ENCODE results near the gene GALNT9. TPM values are rescaled to one million over a fixed set of nuclear protein-coding genes. Genes with fewer than 3 reads are reported as not detected.
A peak's percentile ranks its signal among the peaks of the same experiment; 100 is the strongest.

Gene GALNT9
- total RNA-seq, 6 experiments from 2014 or later = not detected

DNA sequence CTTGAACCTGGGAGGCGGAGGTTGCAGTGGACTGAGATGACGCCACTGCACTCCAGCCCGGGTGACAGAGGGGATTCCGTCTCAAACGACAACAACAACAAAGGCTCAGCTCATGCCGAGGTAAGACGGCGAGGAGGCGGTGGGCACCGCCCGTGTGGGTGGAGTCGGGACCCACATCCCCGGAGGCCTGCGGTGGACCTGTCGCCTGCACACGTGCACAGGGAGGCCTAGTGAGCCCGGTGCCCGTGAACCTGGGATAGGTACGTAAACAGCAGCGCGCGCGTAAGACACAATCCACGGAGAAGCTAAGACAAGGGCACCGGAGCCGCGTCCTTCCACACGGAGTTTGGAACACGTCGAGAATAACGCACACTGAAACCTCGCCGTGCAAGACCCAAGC, 78.7 kb downstream of the GALNT9 start:
- Histone ChIP-seq H3K9me3 (no peaks in the 10 kb centered on the region), H3K27ac (no peak overlapping the region), H3K4me3 (no peak overlapping the region), H3K4me1 (no peaks in the 10 kb centered on the region), H3K36me3 (no peaks in the 10 kb centered on the region), H3K27me3 (no peaks in the 10 kb centered on the region)
- ATAC-seq (no peak), DNase-seq (no peak)
- TF ChIP-seq POLR2A (IDR thresholded peaks at IDR 0.05) (no peak), CTCF (IDR thresholded peaks at IDR 0.05) (no peak)
- intact Hi-C loops (cut with DNase I) = no loop called here
- 95% methylated on average over 17 of the region's 33 CpGs for WGBS (ENCODE audit: insufficient coverage, low coverage, low lambda C conversion rate, missing lambda C conversion rate)

DNA sequence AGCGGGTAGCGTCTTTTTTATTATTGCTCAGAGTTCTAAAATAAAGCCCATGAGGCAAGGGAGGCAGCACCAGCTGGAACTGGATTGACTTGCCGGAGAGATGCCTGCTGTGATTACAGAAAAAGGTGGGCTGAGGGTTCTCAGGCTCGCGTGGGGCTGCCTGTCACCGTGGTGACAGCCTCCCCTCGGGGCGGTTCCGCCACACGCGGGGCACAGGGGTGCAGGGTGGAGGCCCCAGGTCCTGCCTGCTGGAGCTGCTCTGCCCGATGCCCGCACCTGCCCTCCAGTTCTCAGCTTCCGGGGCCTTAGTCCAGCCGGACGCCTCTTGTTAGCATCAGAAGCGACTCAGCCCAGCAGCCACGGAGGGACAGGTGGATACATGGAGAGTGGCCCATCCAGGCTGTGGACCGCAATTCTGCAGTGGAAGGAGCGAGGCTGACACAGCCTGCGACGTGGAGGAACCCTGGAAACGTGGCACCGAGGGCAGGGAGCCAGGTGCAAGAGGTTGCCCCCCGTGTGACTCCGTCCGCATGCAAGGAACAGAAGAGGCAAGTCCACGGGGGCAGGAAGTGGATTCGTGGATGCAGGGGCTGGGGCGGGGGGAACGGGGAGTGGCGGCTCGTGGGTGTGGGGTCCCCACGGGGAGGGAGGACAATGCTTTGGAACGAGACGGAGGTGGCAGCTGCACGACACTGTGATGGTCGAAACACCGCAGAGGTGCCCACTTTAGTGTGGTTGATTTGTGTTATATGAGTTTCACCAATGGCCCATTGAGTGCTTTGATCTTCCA, 79.5 kb downstream of the GALNT9 start:
- Histone ChIP-seq H3K36me3 (no peaks in the 10 kb centered on the region), H3K27me3 (no peaks in the 10 kb centered on the region), H3K9me3 (no peaks in the 10 kb centered on the region), H3K4me1 (no peaks in the 10 kb centered on the region), H3K4me3 (no peak overlapping the region), H3K27ac (no peak overlapping the region)
- DNase-seq = no peak
- intact Hi-C loops (cut with DNase I) = no loop called here
- ATAC-seq = no peak
- no peak for TF ChIP-seq POLR2A (IDR thresholded peaks at IDR 0.05)
- TF ChIP-seq CTCF (IDR thresholded peaks at IDR 0.05) = no peak
- WGBS (ENCODE audit: insufficient coverage, low coverage, low lambda C conversion rate, missing lambda C conversion rate) = 66% methylated on average over 11 of the region's 39 CpGs

- Histone ChIP-seq H3K27ac (no peak overlapping the region), H3K4me3 (no peak overlapping the region), H3K27me3 (no peaks in the 10 kb centered on the region), H3K4me1 (no peaks in the 10 kb centered on the region), H3K9me3 (no peaks in the 10 kb centered on the region), H3K36me3 (no peaks in the 10 kb centered on the region)
- no peak for ATAC-seq
- no peak for DNase-seq
- 63% methylated on average over 12 of the region's 16 CpGs for WGBS (ENCODE audit: insufficient coverage, low coverage, low lambda C conversion rate, missing lambda C conversion rate)
- TF ChIP-seq POLR2A (IDR thresholded peaks at IDR 0.05) (no peak), CTCF (IDR thresholded peaks at IDR 0.05) (no peak)
- intact Hi-C loops (cut with DNase I) = no loop called here
Observed at GRCh38 chr12:132248453-132249167, 80.8 kb downstream of the GALNT9 start.

DNA sequence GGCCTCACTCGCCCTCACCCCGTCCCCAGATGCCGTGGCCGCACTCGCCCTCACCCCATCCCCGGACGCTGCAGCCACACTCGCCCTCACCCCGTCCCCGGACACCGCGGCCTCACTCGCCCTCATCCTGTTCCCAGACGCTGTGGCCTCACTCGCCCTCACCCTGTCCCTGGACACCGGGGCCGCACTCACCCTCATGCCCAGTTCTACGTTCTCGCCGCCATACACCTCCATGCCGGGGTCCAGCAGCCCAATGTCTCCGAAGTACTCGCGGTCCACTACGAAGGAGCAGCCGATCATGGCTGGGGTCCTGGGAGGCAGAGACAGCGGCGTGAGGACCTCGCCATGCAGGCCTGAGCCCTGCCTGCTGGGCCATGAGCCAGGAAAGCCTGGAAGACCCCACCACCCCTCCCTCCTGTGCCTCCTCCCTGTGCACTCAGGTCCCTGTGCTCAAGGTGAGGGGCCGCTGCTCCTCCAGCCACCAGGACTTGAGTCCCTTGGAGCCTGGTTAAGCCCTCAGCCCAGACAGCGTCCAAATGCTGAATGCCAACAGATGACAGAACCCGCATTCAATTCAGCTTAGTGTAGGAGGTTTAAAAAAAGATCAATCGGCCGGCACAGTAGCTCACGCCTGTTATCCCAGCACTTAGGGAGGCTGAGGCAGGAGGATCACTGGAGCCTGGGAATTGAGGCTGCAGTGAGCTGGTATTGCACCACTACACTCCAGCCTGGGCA, 81.5 kb downstream of the GALNT9 start:
- no peaks in the 10 kb centered on the region for H3K4me1 ChIP-seq
- DNase-seq (no peak), ATAC-seq (peak in 1 of 4 donors; percentile 19)
- H3K36me3 ChIP-seq = no peaks in the 10 kb centered on the region
- WGBS (ENCODE audit: insufficient coverage, low coverage, low lambda C conversion rate, missing lambda C conversion rate) = 78% methylated on average over 24 of the region's 35 CpGs
- intact Hi-C loops (cut with DNase I) = no loop called here
- no peaks in the 10 kb centered on the region for H3K27me3 ChIP-seq
- TF ChIP-seq POLR2A (IDR thresholded peaks at IDR 0.05) = no peak
- TF ChIP-seq CTCF (IDR thresholded peaks at IDR 0.05) = no peak
- no peak overlapping the region for H3K27ac ChIP-seq
- no peak overlapping the region for H3K4me3 ChIP-seq
- H3K9me3 ChIP-seq = no peaks in the 10 kb centered on the region

Measured in right lobe of liver (tissue), 6 donors.